ENCODE results near the gene TMEM59. TPM values are rescaled to one million over a fixed set of nuclear protein-coding genes. Genes with fewer than 3 reads are reported as not detected.

TMEM59 gene
- total and polyA plus RNA-seq, 2 donors (not counting 1 experiment from before 2014, with no cell fraction given): 66.3 to 146 TPM

- ChIA-PET POLR2A (no interaction called here), CTCF (interaction anchor here (0.7 kb wide), 1 partner anchor 159 kb away, joined by 4 read pairs; no protein-coding TSS in a partner anchor)
- Histone ChIP-seq H2AFZ (ENCODE audit: insufficient read depth, low read depth, low read length, poor library complexity, severe bottlenecking) (no peak overlapping the region), H3K79me2 (ENCODE audit: control insufficient read depth, insufficient read depth, low read length) (no peaks in the 10 kb centered on the region), H3K4me1 (ENCODE audit: control insufficient read depth in 2 of 2, insufficient read depth in 2 of 2, low read length in 2 of 2) (no peaks in the 10 kb centered on the region), H3K9me3 (ENCODE audit: control extremely low read depth in 1 of 3, control insufficient read depth in 2 of 3, insufficient read depth in 1 of 3, low read length in 2 of 3) (peaks cover 0 to 5% (median 0%) of the 10 kb centered on the region in 3 donors), H3K4me3 (ENCODE audit: control extremely low read depth in 1 of 5, extremely low read depth in 1 of 5, insufficient read depth in 1 of 5, low read depth in 2 of 5, low read length in 4 of 5) (no peak overlapping the region), H3K4me2 (replicated peaks; ENCODE audit: low read depth, low read length, poor library complexity, severe bottlenecking) (no peak overlapping the region), H3K9ac (ENCODE audit: low read length) (no peak overlapping the region), H3K36me3 (replicated peaks in 1 of 2; ENCODE audit: control extremely low read depth in 1 of 2, control insufficient read depth in 1 of 2, extremely low read depth in 1 of 2, insufficient read depth in 2 of 2, low read length in 1 of 2) (no peaks in the 10 kb centered on the region), H4K20me1 (ENCODE audit: control insufficient read depth, insufficient read depth, low read length, poor library complexity, severe bottlenecking) (no peaks in the 10 kb centered on the region), H3K27me3 (replicated peaks in 1 of 4; ENCODE audit: control extremely low read depth in 1 of 4, control insufficient read depth in 3 of 4, insufficient read depth in 4 of 4, low read length in 3 of 4) (no peaks in the 10 kb centered on the region), H3K27ac (ENCODE audit: low read length in 2 of 2) (no peak overlapping the region)
- Mint-ChIP-seq H3K27me3 (peaks cover 8% of the 10 kb centered on the region), H3K4me3 (no peak overlapping the region), H3K27ac (no peak overlapping the region), H3K4me1 (no peaks in the 10 kb centered on the region), H3K9me3 (ENCODE audit: insufficient read depth) (no peaks in the 10 kb centered on the region)
- intact Hi-C loops (cut with micrococcal nuclease): no loop called here
- no peak for TF ChIP-seq EZH2 (IDR thresholded peaks at IDR 0.05; ENCODE audit: borderline replicate concordance, insufficient read depth, low read depth, low read length, poor library complexity, severe bottlenecking)
- DNase-seq (no peak), ATAC-seq (ENCODE audit: low read depth) (no peak)
- WGBS (ENCODE audit: insufficient coverage): no CpG with 5 or more reads among the region's 3 CpGs
These were observed 66.5 kb downstream of the TMEM59 start for GRCh38 chr1:53986458-53986857.

- Mint-ChIP-seq H3K9me3 (ENCODE audit: insufficient read depth) (no peaks in the 10 kb centered on the region), H3K4me1 (no peaks in the 10 kb centered on the region), H3K27me3 (peaks cover 7% of the 10 kb centered on the region), H3K27ac (no peak overlapping the region), H3K4me3 (no peak overlapping the region)
- H3K4me3 ChIP-seq (ENCODE audit: control extremely low read depth in 1 of 5, extremely low read depth in 1 of 5, insufficient read depth in 1 of 5, low read depth in 2 of 5, low read length in 4 of 5): no peak overlapping the region
- no peak overlapping the region for H3K27ac ChIP-seq (ENCODE audit: low read length in 2 of 2)
- H3K27me3 ChIP-seq (replicated peaks in 1 of 4; ENCODE audit: control extremely low read depth in 1 of 4, control insufficient read depth in 3 of 4, insufficient read depth in 4 of 4, low read length in 3 of 4): no peaks in the 10 kb centered on the region
- no peaks in the 10 kb centered on the region for H4K20me1 ChIP-seq (ENCODE audit: control insufficient read depth, insufficient read depth, low read length, poor library complexity, severe bottlenecking)
- peaks cover 0 to 4% (median 0%) of the 10 kb centered on the region in 3 donors for H3K9me3 ChIP-seq (ENCODE audit: control extremely low read depth in 1 of 3, control insufficient read depth in 2 of 3, insufficient read depth in 1 of 3, low read length in 2 of 3)
- POLR2A ChIA-PET: no interaction called here
- intact Hi-C loops (cut with micrococcal nuclease): no loop called here
- CTCF ChIA-PET: no interaction called here
- H3K36me3 ChIP-seq (replicated peaks in 1 of 2; ENCODE audit: control extremely low read depth in 1 of 2, control insufficient read depth in 1 of 2, extremely low read depth in 1 of 2, insufficient read depth in 2 of 2, low read length in 1 of 2): no peaks in the 10 kb centered on the region
- H3K9ac ChIP-seq (ENCODE audit: low read length): no peak overlapping the region
- H3K4me1 ChIP-seq (ENCODE audit: control insufficient read depth in 2 of 2, insufficient read depth in 2 of 2, low read length in 2 of 2): no peaks in the 10 kb centered on the region
- no peaks in the 10 kb centered on the region for H3K79me2 ChIP-seq (ENCODE audit: control insufficient read depth, insufficient read depth, low read length)
- no peak for DNase-seq
- TF ChIP-seq CTCF (IDR thresholded peaks at IDR 0.05): no peak
- no peak for TF ChIP-seq EZH2 (IDR thresholded peaks at IDR 0.05; ENCODE audit: borderline replicate concordance, insufficient read depth, low read depth, low read length, poor library complexity, severe bottlenecking)
- H2AFZ ChIP-seq (ENCODE audit: insufficient read depth, low read depth, low read length, poor library complexity, severe bottlenecking): no peak overlapping the region
- no peak for ATAC-seq (ENCODE audit: low read depth)
- no peak overlapping the region for H3K4me2 ChIP-seq (replicated peaks; ENCODE audit: low read depth, low read length, poor library complexity, severe bottlenecking)
These were observed 68.3 kb downstream of the TMEM59 start for GRCh38 chr1:53984726-53985125.

Data from B cell (primary cell).